Glomerular visceral epithelial cell (primary cell): ENCODE results near the gene CEP43.

Experiments
- DNase-seq: peaks from one replicate; pipeline ENCODE4 v3.0.0-alpha.2; 2016; ENCODE audit errors: extremely low spot score

CEP43 gene

GRCh38 chr6:166969390-166970002, 29.7 kb upstream of the CEP43 start:
- no peak for DNase-seq

- DNase-seq = no peak
Observed at GRCh38 chr6:166970091-166970490, 29.1 kb upstream of the CEP43 start.

- DNase-seq = no peak
Observed at GRCh38 chr6:166970776-166971175, 28.4 kb upstream of the CEP43 start.

GRCh38 chr6:166971271-166971670, 27.9 kb upstream of the CEP43 start:
- DNase-seq = no peak

- DNase-seq = no peak
Observed at GRCh38 chr6:166972101-166972500, 27.1 kb upstream of the CEP43 start.

- no peak for DNase-seq
Observed at GRCh38 chr6:166976636-166977035, 22.6 kb upstream of the CEP43 start.

- DNase-seq = no peak
Observed at GRCh38 chr6:166977621-166978525, 21.3 kb upstream of the CEP43 start.

- DNase-seq = no peak
Observed at GRCh38 chr6:166980738-166981137, 18.5 kb upstream of the CEP43 start.

- no peak for DNase-seq
Observed at GRCh38 chr6:166987448-166987847, 11.7 kb upstream of the CEP43 start.

- no peak for DNase-seq
Observed at GRCh38 chr6:166987930-166988329, 11.3 kb upstream of the CEP43 start.

GRCh38 chr6:166988674-166989201, 10.5 kb upstream of the CEP43 start:
- DNase-seq = no peak

GRCh38 chr6:166989427-166990032, 9.7 kb upstream of the CEP43 start:
- DNase-seq = peak; percentile 37

- no peak for DNase-seq
Observed at GRCh38 chr6:166996406-166996805, 2.8 kb upstream of the CEP43 start.

- no peak for DNase-seq
Observed at GRCh38 chr6:166997348-166997747, 1.8 kb upstream of the CEP43 start.

GRCh38 chr6:166997768-166998255, 1.4 kb upstream of the CEP43 start:
- DNase-seq = peak; percentile 81

GRCh38 chr6:166998256-166999144, 697 bp upstream of the CEP43 start:
- peak; percentile 5 for DNase-seq

GRCh38 chr6:166999884-167000253, 672 bp downstream of the CEP43 start:
- DNase-seq = no peak

GRCh38 chr6:167000759-167001158, 1.6 kb downstream of the CEP43 start:
- no peak for DNase-seq

- DNase-seq = no peak
Observed at GRCh38 chr6:167005350-167006159, 6.4 kb downstream of the CEP43 start.

GRCh38 chr6:167007985-167008384, 8.8 kb downstream of the CEP43 start:
- no peak for DNase-seq

- DNase-seq = no peak
Observed at GRCh38 chr6:167013067-167013466, 13.9 kb downstream of the CEP43 start.
